ENCODE measurements around the gene SYAP1.

- TF ChIP-seq EZH2phosphoT487 (conservative IDR thresholded peaks at IDR 0.05; ENCODE audit: low read length) (no peak), CTCF (IDR thresholded peaks at IDR 0.05; ENCODE audit: insufficient read depth, low read length, poor library complexity, severe bottlenecking) (no peak)
Measured at GRCh38 chrX:16796298-16796697, 76.9 kb downstream of the SYAP1 start.

All from SU-DHL-6 (cell line).